Measurements from ENCODE around the gene REC8.

The REC8 gene

DNA sequence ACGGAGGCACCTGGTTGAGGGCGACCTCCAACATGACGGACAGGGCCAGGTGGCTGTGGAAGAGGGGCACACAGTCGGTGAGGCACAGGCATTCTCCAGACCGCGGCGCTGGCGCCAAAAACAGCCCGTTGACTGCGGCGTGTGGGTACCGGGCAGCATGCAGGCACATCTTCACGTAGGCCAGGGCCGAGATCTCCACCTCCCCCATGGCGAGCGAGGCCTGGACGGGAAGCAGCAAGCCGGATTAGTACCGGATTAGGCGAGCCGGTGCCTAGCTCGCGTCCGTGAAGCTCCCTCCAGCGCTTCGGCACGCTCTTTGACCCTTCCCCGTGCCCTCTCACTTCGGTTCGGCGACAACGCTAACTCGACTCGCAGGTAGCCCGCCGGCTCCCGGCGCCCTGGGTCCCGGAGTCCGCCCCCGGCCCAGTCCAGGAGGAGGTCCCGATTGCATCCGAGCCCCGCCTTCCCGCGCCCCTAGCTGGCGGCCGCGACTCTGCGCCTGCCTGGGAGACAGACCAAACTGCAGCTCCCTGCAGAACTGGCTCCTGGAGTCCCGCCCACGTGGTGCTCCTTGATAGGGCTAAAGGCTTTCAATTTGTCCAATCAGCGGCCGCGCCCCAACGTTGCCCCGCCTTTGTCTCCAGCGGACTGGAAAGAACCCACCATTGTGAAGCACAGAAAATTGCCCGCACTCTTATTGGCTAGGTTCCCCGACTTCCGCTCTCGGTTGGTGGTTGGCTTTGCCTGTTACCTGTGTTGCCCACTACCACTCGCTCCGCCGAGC lies 30.6 kb upstream of the REC8 start, which contains the start of gene EMC9:
Gene EMC9, minus strand, starts transcription at position 495 of the 784 bp plus-strand sequence. Its CDS starts 287 bp downstream, at position 208.
- TF ChIP-seq, protein P1, sequence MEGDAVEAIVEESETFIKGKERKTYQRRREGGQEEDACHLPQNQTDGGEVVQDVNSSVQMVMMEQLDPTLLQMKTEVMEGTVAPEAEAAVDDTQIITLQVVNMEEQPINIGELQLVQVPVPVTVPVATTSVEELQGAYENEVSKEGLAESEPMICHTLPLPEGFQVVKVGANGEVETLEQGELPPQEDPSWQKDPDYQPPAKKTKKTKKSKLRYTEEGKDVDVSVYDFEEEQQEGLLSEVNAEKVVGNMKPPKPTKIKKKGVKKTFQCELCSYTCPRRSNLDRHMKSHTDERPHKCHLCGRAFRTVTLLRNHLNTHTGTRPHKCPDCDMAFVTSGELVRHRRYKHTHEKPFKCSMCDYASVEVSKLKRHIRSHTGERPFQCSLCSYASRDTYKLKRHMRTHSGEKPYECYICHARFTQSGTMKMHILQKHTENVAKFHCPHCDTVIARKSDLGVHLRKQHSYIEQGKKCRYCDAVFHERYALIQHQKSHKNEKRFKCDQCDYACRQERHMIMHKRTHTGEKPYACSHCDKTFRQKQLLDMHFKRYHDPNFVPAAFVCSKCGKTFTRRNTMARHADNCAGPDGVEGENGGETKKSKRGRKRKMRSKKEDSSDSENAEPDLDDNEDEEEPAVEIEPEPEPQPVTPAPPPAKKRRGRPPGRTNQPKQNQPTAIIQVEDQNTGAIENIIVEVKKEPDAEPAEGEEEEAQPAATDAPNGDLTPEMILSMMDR (IDR thresholded peaks at IDR 0.05; ENCODE audit: low read depth, low read length) = peak; percentile 19; the same call in 1 of the 2 replicates
- peak within 1 kb of the TSS; percentile 73 for H3K4me3 ChIP-seq (ENCODE audit: low read depth, low read length)

GRCh38 chr14:24143511-24143910 lies 28.4 kb upstream of the REC8 start:
- no peak overlapping the region for H3K4me3 ChIP-seq (ENCODE audit: low read depth, low read length)
- TF ChIP-seq, protein P1 (IDR thresholded peaks at IDR 0.05; ENCODE audit: low read depth, low read length) = no peak

DNA sequence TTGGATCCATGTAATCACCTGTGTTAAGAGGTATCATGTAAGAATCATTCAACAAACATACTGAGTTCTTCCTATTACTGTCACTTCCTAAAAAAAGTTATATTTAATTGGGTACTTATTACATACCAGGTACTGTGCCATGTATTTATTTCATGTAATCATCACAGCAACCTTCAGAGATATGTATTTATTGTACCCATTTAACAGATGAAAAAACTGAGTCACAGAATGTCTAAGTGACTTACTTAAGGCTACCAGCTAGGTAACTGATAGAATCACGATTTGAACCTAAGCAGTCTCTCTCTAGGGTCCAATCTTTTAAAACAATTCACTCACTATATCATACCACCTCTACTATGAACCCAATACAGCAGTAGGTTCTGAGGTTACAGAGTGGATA lies 27.4 kb upstream of the REC8 start:
- TF ChIP-seq, protein P1 (IDR thresholded peaks at IDR 0.05; ENCODE audit: low read depth, low read length) = no peak
- H3K4me3 ChIP-seq (ENCODE audit: low read depth, low read length) = no peak overlapping the region

DNA sequence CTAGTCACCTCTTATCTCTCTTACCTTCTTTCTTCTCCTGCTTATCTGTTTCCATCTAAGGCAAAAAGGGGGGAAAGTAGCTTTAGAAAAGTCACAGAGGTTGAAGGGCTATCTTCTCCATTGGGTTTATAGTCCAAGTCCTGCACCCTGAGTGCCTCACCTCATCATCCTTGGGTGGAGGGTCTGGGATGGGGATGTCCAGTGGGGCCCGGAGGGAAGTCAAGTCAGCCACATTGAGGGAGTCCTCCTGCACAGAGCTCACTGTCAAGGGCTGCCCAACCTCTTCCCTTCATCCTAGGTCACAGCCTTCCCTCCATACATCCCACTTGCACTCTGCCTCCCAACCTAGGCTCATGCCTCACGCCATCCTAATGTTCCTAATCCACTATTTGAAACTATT lies 26.7 kb upstream of the REC8 start:
- TF ChIP-seq, protein P1 (IDR thresholded peaks at IDR 0.05; ENCODE audit: low read depth, low read length) = no peak

DNA sequence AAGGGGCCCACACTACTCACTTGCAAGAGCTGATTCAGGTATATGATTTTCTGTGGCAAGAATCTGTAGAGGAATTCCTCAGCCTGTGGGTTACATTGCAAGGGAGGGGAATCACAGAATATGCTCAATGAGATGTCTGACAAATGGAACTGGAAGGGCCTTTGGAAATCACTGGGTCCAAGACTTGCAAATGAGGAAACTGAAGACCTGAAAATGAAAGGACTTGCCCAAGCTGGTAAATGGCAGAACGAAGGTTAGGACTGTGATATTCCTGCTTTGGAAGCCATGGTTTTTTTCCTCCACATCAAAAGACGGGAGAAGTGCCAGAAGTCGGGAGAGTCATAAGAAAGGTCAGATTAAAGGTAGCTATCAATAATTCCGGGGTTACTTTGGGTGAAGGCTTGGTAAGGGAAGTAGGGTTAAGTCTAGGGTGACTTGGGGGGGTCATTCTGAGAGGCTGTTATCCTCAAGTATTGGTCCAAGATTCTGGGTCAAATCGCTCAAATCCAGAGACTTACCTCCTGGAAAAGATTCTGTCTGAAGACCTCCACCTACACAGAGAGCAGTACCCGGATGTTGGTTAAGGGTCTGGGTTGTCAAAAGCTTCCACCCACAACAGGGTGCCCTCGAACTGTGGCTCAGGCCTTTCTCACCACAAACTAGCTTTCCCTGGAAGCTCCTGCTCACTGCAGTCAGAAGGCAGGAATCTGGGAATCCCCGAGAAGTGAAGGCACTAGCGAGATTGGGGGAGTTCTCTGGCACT lies 26.0 kb upstream of the REC8 start:
- H3K4me3 ChIP-seq (ENCODE audit: low read depth, low read length) = peak overlapping the region; percentile 75
- TF ChIP-seq, protein P1 (IDR thresholded peaks at IDR 0.05; ENCODE audit: low read depth, low read length) = no peak

More for the DNA sequence above, 26.7 kb upstream of the REC8 start:
- H3K4me3 ChIP-seq (ENCODE audit: low read depth, low read length) = peak overlapping the region; percentile 75

- TF ChIP-seq, protein P1 (IDR thresholded peaks at IDR 0.05; ENCODE audit: low read depth, low read length) = no peak
- peak within 1 kb of the TSS; percentile 75 for H3K4me3 ChIP-seq (ENCODE audit: low read depth, low read length)
Observed at GRCh38 chr14:24146453-24146977, 25.4 kb upstream of the REC8 start, which contains the start of gene PSME2. Gene PSME2, minus strand, starts transcription at chr14:24146610. Its CDS starts 29 bp downstream, at chr14:24146581.
